HS-5 (cell line): ENCODE results near the gene AQP9.
"Not testable (repeated sequence)": the region's sequence is repeated elsewhere in the genome, so short reads cannot be mapped to it uniquely, and the experiment has no call there.

Source experiments
- DNase-seq: peaks from one replicate; pipeline ENCODE4 v3.0.0-alpha.2; 2012; ENCODE audit warnings: low read depth

The AQP9 gene

GRCh38 chr15:58138106-58138505, at the start of gene AQP9:
Gene AQP9 (plus strand): TSS chr15:58138381. CDS start chr15:58138566, 185 bp downstream.
- no peak for DNase-seq

GRCh38 chr15:58095415-58095814, 42.8 kb upstream of the AQP9 start:
- DNase-seq: no peak

GRCh38 chr15:58096529-58097084, 41.6 kb upstream of the AQP9 start:
- DNase-seq: no peak

- no peak for DNase-seq
Observed at GRCh38 chr15:58103482-58103881, 34.7 kb upstream of the AQP9 start.

DNA sequence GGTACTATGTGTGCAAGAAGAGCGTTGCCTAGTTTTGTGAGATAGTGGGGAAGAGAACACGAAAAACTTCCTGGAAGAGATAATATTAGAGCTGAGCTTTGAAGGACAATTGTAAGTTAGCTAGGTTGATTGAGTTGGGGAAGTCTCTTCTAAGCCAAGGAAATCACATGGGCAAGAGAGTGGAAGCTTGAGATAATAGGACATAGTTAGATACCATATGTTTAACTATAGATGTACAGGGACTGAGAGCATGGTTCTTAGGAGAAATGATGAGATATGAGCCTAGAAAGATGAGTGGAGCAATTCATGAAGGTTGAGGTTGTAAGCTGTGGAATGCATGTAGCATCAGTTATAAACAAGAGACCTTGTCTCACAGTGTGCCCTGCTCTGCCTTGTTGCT, 30.1 kb upstream of the AQP9 start:
- no peak for DNase-seq

DNA sequence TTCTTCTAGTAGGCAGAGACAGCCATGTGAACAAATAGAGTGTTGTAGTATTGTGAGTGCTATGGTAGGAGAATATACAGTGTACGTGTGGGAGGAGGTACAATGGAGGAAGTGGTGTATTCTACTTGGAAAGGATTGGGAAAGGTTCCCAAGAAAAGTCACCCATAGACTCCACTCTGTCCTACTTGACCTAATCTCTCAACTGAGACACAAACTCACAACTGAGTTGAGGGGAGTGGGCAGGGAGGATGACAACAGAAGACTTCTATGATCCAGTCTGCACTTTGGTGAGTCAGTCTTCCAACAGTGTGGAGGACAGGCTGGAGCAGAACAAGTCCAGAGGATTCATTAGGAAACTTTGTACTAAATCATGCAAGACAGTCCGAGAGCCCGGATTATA, 28.8 kb upstream of the AQP9 start:
- DNase-seq: no peak

DNA sequence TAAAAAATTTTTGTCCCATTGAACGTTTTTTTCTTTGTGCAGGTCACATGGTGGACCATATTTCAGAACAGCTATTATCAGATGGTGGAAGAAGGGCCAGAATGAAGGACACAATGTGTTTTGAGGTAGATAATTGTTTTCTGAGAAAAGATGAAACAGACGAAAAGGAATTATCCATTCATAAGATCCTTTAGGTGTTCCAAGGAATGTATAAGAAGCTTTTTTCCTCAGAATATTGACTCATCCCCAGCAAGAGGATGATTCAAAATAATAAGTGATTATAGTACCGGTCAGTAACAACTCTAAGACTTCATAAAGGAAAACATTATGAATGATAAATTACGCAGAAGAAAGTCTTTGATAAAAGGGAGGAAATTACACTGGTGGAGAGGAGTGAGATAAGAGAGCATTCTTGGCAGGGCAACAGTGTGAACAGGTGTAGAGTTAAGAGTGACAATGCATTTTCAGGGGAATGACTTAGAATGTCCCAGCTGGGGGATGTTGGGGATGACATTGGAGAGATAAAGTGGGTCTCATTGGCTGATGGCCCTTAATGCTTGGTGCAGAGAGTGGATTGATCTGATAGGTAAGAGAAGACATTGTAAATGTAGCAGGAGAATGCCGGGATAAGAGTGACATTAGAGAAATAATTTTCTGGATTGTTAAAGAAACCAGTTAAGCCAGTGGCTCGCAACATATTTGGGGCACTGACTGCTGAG, 27.0 kb upstream of the AQP9 start:
- no peak for DNase-seq

DNA sequence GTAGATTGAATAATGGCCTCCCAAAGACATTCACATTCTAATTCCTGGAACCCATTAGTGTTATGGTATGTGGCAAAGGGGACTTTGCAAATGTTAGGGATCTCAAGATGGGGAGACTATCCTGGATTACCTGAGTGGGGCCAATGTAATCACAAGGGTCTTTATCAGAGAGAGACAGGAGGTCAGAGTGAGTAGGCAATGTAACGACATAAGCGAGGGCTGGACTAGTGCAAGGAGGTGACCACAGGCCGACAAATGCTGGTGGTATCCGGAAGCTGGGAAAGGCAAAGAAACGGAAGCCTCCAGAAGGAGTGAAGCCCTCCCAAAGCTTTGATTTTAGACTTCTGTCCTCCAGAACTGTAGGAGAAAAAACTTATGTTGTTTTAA, 26.5 kb upstream of the AQP9 start:
- DNase-seq: no peak

- DNase-seq: not testable (repeated sequence)
Observed at GRCh38 chr15:58113358-58113757, 24.8 kb upstream of the AQP9 start.

DNA sequence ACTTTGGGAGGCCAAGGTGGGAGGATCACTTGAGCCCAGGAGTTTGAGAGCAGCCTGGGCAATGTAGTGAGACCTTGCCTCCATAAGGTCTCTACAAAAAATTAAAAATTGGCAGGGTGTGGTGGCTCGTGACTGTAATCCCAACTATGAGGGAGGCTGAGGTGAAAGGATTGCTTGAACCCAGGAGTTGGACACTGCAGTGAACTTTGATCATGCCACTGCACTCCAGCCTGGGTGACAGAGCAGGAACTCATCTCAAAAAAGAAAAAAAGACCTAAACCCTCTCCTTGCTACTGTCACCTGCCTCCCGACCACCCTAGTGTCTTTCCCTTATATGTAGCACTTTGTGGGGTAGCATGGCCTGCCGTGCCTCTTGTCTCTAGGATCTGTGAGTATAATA, 23.8 kb upstream of the AQP9 start:
- DNase-seq: no peak

DNA sequence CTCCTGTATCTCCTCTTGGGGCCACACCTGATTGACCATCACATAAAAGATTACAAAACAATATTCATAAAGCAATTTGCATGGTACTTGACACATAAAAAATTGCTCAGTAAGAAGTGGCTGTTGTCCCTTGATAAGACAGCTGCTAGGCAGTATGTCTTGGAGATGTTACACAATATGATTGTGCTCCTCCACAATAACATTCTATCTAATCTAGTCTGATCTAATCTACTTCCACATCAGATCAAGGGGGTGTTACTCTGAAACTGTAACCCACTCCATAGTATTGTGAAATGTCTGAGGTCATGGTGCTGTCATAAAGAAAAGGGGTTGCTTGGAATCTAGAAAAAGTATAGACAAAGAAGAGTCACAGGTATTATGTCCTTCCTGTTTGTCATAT, 23.4 kb upstream of the AQP9 start:
- no peak for DNase-seq

GRCh38 chr15:58115692-58116091, 22.5 kb upstream of the AQP9 start:
- no peak for DNase-seq

DNA sequence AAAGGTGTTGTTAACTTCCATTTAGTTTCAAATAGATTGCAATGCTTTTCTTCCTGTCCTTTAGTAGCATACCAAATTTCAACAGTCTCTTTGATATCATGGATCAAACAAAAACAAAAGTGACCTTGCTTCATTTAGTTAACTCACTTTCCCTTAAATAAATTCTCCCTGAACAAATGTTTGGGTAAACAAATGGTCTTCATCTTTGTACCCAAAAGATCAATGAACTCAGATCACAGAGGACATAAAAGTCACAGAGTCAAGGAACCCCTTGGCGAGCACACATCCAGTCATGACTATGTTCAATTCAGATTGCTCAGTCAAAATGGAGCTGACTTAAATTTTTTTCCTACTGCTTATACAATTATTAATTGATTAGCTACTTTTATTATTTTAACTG, 20.6 kb upstream of the AQP9 start:
- no peak for DNase-seq

GRCh38 chr15:58118272-58118671, 19.9 kb upstream of the AQP9 start:
- no peak for DNase-seq

DNA sequence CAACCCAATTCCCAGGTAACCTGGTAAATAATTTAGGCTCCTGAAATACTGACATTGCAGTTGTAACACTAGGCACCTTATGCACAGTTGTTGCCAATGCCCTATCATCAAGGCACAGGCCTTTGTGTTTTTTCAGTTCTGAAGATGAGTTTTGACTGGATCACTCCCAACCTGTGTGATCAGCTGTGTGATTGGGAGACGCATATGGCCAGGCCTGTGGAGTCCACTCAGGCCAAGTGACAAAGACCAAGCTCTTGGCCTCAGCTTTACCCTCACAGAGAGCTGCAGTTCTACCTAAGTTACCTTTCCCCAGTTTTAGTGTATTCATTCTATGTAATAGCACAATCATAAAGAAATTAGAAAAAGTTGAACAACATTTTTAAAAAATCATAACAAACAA, 19.2 kb upstream of the AQP9 start:
- no peak for DNase-seq

GRCh38 chr15:58124585-58124984, 13.6 kb upstream of the AQP9 start:
- DNase-seq: no peak

- no peak for DNase-seq
Observed at GRCh38 chr15:58125333-58125732, 12.8 kb upstream of the AQP9 start.

DNA sequence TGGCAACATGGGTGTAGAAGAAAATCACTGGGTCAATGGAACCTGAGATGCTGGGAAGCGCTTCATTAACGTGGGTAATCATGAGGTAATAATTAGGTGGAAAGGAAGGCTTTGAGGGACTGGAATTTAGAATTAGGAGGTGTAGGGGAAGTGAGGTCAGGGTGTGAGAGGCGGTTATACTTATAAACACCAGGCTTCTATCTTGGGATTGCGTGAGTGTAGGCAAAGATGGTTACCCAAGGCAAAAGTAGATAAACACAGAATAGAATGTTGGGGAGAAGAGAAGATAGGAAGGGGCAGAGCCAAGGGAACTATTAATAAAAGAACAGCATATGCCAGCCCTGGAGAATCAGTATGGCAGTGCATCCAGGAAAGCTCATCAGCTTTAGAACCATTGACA, 3.3 kb upstream of the AQP9 start:
- DNase-seq: no peak

DNA sequence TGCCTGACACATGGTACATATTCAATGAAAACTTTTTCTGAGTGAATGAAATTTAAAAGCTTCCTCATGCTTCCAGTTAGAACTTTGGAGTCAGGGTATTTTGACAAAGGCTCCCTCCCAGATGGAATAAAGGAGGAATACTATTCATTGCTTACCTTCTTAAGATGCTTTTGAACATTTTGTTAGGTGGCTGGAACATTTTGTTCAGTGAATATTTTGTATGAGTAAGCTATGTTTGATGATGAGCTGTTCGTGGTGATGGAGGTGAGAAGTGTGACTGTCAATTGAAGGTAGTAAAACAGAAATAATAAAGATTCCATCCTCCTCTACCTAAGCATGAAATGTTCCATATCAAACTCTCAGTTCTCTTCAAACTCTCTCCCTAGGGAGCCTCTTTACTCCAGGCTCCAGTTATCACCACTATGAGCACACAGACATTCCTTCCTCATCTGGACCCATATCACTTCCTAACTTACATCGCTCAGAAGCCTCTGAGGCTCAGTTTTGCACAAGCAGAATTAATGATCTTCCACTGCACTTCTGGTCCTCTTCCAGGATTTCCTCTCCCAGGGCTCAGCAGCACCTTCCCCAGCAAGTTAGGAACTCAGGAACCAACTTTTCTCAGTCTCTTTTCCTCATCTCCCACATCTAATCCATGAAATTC, 2.5 kb upstream of the AQP9 start:
- no peak for DNase-seq

DNA sequence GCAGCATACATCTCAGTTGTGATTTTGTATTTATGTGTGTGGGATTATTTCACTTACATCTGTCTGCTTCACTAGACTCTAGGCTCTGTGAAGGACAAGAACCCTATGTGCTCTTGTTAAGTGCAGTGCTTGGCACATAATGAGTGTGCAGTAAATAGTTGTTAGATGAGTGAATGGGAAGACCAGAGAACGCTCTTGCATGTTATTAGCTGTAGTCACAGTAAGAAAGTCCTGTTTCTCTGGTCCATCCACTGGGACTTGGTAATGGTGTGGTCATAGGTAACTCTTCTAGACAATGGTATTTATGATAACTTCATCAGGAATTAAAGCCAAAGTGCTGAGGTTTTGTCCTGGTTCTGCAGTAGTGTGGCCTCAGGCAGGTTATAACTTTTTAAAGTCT, 1.4 kb upstream of the AQP9 start:
- DNase-seq: no peak

DNA sequence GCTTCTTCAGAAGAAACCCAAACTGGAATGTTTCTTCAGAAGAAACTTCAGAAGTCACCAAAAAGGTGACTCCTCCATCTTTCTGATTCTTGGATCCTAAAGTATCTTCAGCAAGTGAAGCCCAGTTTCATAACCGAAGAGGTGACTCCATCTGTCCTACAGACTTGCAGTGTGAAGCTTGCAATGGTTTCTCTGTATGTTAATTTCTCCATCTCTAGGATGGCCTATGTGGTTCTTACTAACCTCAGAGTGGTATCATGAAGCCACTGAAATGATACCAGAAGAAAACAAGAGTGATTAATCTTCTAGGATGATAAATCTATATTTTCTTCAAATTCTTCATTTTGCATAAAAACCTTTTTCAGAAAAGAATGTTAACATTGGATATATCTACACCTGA, 495 bp upstream of the AQP9 start:
- DNase-seq: no peak

- DNase-seq: no peak
Observed at GRCh38 chr15:58139276-58139988, 1.3 kb downstream of the AQP9 start.

GRCh38 chr15:58139989-58140522, 1.9 kb downstream of the AQP9 start:
- DNase-seq: peak; percentile 24
